HEK293T (cell line): ENCODE data around the gene UVRAG.

Source experiments
- CTCF ChIA-PET: fragments of 350-600 bp; formaldehyde crosslinking; extraction: SDS; loops from one replicate; lab custom pipeline; 2021; ENCODE audit warnings: antibody characterized with exemption, inconsistent platforms; lab: Yijun Ruan, JAX
- POLR2A ChIA-PET: fragments of 350-600 bp; formaldehyde crosslinking; extraction: SDS; loops from one replicate; lab custom pipeline; 2020; ENCODE audit warnings: antibody characterized with exemption, inconsistent platforms; lab: Yijun Ruan, JAX
- DNase-seq: peaks from one replicate; pipeline ENCODE4 v3.0.0; 2012; ENCODE audit warnings: mixed read lengths; ENCODE audit errors: extremely low spot score
- ARNT ChIP-seq: fragments of 450-650 bp; IDR thresholded peaks from 2 replicates; pipeline ENCODE4 v1.6.1; 2017; ENCODE audit warnings: mild to moderate bottlenecking
- BHLHE40 ChIP-seq: fragments of 450-650 bp; IDR thresholded peaks from 2 replicates; pipeline ENCODE4 v1.6.1; 2016; ENCODE audit warnings: mild to moderate bottlenecking, moderate library complexity, borderline replicate concordance
- CTBP1 ChIP-seq: fragments of 450-650 bp; IDR thresholded peaks from 2 replicates; pipeline ENCODE4 v1.6.1; 2016; ENCODE audit warnings: borderline replicate concordance
- ELF4 ChIP-seq: fragments of 450-650 bp; IDR thresholded peaks from 2 replicates; pipeline ENCODE4 v1.6.1; 2017; ENCODE audit warnings: antibody characterized with exemption
- FOXA1 ChIP-seq: fragments of 450-650 bp; IDR thresholded peaks from 2 replicates; pipeline ENCODE4 v1.6.1; 2016; ENCODE audit warnings: mild to moderate bottlenecking
- FOXK2 ChIP-seq: fragments of 450-650 bp; IDR thresholded peaks from 2 replicates; pipeline ENCODE4 v1.6.1; 2016; ENCODE audit warnings: mild to moderate bottlenecking
- FOXM1 ChIP-seq: fragments of 450-650 bp; IDR thresholded peaks from 2 replicates; pipeline ENCODE4 v1.6.1; 2017; ENCODE audit warnings: mild to moderate bottlenecking, borderline replicate concordance
- HDGF ChIP-seq: fragments of 450-650 bp; IDR thresholded peaks from 2 replicates; pipeline ENCODE4 v1.6.1; 2017; ENCODE audit warnings: antibody characterized with exemption, borderline replicate concordance
- L3MBTL2 ChIP-seq: fragments of 450-650 bp; conservative IDR thresholded peaks from 2 replicates; pipeline ENCODE4 v1.6.1; 2016; ENCODE audit warnings: mild to moderate bottlenecking
- LEF1 ChIP-seq: fragments of 450-650 bp; IDR thresholded peaks from 2 replicates; pipeline ENCODE4 v1.6.1; 2017; ENCODE audit warnings: mild to moderate bottlenecking, borderline replicate concordance
- NFRKB ChIP-seq: fragments of 450-650 bp; IDR thresholded peaks from 2 replicates; pipeline ENCODE4 v1.6.1; 2016; ENCODE audit warnings: mild to moderate bottlenecking, moderate library complexity
- SP1 ChIP-seq: fragments of 450-650 bp; IDR thresholded peaks from 2 replicates; pipeline ENCODE4 v1.6.1; 2017
- SUZ12 ChIP-seq: fragments of 450-650 bp; IDR thresholded peaks from 2 replicates; pipeline ENCODE4 v1.6.1; 2016; ENCODE audit warnings: mild to moderate bottlenecking
- TARDBP ChIP-seq: fragments of 450-650 bp; IDR thresholded peaks from 2 replicates; pipeline ENCODE4 v1.6.1; 2016
- ZNF384 ChIP-seq: fragments of 450-650 bp; IDR thresholded peaks from 2 replicates; pipeline ENCODE4 v1.6.1; 2016
- TF ChIP-seq, protein P1 (sequence below): fragments of 450-650 bp; IDR thresholded peaks from 2 replicates; pipeline ENCODE4 v1.6.1; 2016

UVRAG gene

GRCh38 chr11:75916882-75917281 lies 101.9 kb downstream of the UVRAG start:
- no peak for DNase-seq
- CTCF ChIA-PET = interaction anchor here (0.6 kb wide), 1 partner anchor 196 kb away, joined by 3 read pairs; no protein-coding TSS in a partner anchor
- POLR2A ChIA-PET = no interaction called here
- TF ChIP-seq TARDBP (no peak), BHLHE40 (no peak), ARNT (no peak), ELF4 (no peak), ZNF384 (no peak), CTBP1 (no peak), L3MBTL2 (no peak), FOXM1 (no peak), SP1 (no peak)
- TF ChIP-seq, protein P1, sequence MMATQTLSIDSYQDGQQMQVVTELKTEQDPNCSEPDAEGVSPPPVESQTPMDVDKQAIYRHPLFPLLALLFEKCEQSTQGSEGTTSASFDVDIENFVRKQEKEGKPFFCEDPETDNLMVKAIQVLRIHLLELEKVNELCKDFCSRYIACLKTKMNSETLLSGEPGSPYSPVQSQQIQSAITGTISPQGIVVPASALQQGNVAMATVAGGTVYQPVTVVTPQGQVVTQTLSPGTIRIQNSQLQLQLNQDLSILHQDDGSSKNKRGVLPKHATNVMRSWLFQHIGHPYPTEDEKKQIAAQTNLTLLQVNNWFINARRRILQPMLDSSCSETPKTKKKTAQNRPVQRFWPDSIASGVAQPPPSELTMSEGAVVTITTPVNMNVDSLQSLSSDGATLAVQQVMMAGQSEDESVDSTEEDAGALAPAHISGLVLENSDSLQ = no peak

DNA sequence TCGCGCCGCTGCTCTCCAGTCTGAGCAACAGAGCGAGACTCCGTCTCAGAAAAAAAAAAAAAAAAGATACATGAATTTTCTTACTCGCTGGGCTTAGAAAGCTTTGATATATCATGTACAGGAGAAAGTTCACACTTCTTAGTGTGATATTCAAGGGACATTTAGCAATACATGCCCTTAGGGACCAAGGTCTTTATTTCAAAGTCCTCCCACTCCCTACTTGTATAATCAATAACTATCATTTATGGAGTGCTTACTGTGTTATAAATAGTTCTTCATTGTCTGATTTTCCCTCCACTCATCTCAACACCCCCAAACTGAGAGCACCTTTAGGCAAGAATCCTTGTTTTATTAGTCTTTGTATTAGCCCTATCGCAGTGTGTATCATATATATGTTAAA lies 103.3 kb downstream of the UVRAG start:
- ChIA-PET POLR2A (no interaction called here), CTCF (interaction anchor here (1.0 kb wide), 1 partner anchor 15 kb away, joined by 3 read pairs; no protein-coding TSS in a partner anchor)
- no peak for TF ChIP-seq ZNF384
- TF ChIP-seq FOXA1 = no peak
- TF ChIP-seq HDGF = no peak
- no peak for TF ChIP-seq ELF4
- TF ChIP-seq CTBP1 = no peak
- TF ChIP-seq LEF1 = no peak
- no peak for TF ChIP-seq FOXM1
- no peak for TF ChIP-seq BHLHE40
- TF ChIP-seq ARNT = no peak
- no peak for TF ChIP-seq SP1
- TF ChIP-seq TARDBP = no peak
- TF ChIP-seq SUZ12 = no peak
- TF ChIP-seq, protein P1 = no peak
- DNase-seq = no peak

- ChIA-PET POLR2A (no interaction called here), CTCF (no interaction called here)
- no peak for TF ChIP-seq SUZ12
- no peak for TF ChIP-seq CTBP1
- no peak for TF ChIP-seq BHLHE40
- no peak for TF ChIP-seq SP1
- no peak for TF ChIP-seq LEF1
- no peak for TF ChIP-seq HDGF
- TF ChIP-seq, protein P1 = no peak
- no peak for TF ChIP-seq ELF4
- no peak for TF ChIP-seq FOXA1
- TF ChIP-seq FOXK2 = no peak
- TF ChIP-seq L3MBTL2 = no peak
- TF ChIP-seq TARDBP = no peak
- TF ChIP-seq ARNT = no peak
- TF ChIP-seq NFRKB = no peak
- TF ChIP-seq ZNF384 = no peak
- no peak for DNase-seq
These were observed 104.5 kb downstream of the UVRAG start for GRCh38 chr11:75919525-75919924.

DNA sequence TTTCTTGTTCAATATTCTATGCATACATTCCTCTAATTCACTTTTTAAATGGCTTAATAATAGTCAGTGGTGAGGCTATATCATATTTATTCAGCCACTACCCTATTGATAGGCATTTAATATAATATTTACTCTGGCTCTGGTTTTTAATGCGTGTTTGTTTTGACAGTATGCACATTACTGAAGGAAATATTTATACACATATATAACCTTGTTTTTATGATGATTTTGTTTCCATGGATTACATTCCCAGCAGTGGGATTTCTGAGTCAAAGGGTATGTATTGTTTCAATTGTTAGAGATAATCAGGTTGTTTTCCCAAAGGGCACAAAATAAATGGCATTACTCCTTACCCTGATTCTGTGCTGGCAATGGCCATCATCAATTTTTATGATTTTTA lies 105.8 kb downstream of the UVRAG start:
- TF ChIP-seq ZNF384 (no peak), CTBP1 (no peak), TARDBP (no peak)
- no peak for DNase-seq
- CTCF ChIA-PET = no interaction called here
- POLR2A ChIA-PET = no interaction called here

DNA sequence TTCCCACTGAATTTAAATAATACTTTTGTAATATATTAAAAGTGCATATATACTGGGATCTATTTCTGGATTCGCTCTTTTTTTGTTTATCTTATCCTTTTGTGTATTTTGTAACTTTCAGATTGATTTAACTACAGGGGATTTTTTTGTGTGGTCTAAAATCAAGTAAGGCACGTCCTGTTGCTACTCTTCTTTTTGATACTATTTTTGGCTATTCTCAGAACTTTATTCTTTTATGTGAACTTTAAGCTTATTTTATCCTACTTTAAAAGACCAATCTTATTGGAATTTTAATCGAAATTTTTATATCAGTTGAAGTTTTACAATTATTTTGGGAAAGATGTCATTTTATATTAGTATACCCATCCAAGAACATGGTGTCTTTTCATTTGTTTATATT lies 106.8 kb downstream of the UVRAG start:
- ChIA-PET POLR2A (no interaction called here), CTCF (no interaction called here)
- no peak for DNase-seq
- TF ChIP-seq L3MBTL2 (no peak), CTBP1 (no peak), SP1 (no peak), ARNT (no peak), SUZ12 (no peak), BHLHE40 (no peak), ELF4 (no peak), HDGF (no peak), LEF1 (no peak), NFRKB (no peak), FOXA1 (no peak), TARDBP (no peak), FOXK2 (no peak), FOXM1 (no peak), ZNF384 (no peak)
- TF ChIP-seq, protein P1 = no peak

DNA sequence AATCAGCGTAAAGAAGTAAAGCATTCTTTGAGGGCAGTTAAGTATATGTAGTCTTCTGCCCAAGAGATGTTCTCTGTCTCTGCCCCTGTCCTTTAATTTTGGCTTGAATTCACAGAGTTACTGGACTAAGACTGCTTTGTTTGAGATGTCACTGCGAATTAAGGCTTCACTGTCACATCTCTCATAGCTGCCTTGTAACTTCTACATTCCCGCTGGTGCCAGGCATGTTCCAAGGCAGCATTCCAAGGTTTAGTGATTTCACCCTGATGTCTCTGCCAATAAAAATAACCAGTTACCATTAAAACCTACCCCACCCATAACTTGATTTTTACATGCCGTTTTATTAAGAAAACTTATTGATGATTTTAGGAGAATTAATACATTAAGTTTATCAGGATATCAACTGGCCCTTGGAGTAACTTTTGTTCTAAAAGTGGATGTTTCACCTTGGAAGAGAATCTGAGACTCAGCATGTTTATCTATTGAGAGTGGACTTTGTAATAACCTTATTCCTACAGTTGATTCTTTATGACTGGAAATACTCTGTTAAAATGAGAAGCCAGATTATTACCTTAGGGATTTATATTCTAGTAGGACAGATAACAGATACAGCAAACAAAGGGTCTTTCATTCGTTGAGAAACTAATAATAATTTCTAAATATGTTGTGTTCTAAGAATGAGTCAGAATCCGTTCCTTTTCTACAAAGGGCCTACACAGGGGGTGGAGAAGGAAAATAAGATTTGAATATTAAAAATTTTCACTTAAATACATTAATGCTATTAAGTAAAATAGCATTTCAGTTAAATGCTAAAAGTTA lies 110.2 kb downstream of the UVRAG start:
- POLR2A ChIA-PET = no interaction called here
- no peak for TF ChIP-seq FOXK2
- TF ChIP-seq FOXM1 = no peak
- TF ChIP-seq CTBP1 = no peak
- no peak for TF ChIP-seq ARNT
- TF ChIP-seq BHLHE40 = no peak
- no peak for TF ChIP-seq FOXA1
- no peak for TF ChIP-seq SP1
- TF ChIP-seq ZNF384 = no peak
- TF ChIP-seq HDGF = no peak
- TF ChIP-seq, protein P1 = no peak
- no peak for TF ChIP-seq L3MBTL2
- TF ChIP-seq LEF1 = no peak
- no peak for TF ChIP-seq NFRKB
- no peak for TF ChIP-seq TARDBP
- TF ChIP-seq SUZ12 = no peak
- no peak for TF ChIP-seq ELF4
- no peak for DNase-seq
- CTCF ChIA-PET = no interaction called here
